ENCODE measurements around the gene EEIG2. TPM values are rescaled to one million over a fixed set of nuclear protein-coding genes. Genes with fewer than 3 reads are reported as not detected.

Gene EEIG2
- total and polyA plus RNA-seq, 2 of the 13 experiments (the other 11 are each of a cell fraction or from before 2014, with no cell fraction given) = 0.90 to 3.2 TPM

- TF ChIP-seq AHDC1 (CRISPR knock-in tag; IDR thresholded peaks at IDR 0.05; ENCODE audit: borderline replicate concordance) = no peak
- TF ChIP-seq REXO4 (CRISPR knock-in tag; IDR thresholded peaks at IDR 0.05; ENCODE audit: borderline replicate concordance) = no peak
- no peak for TF ChIP-seq ZNF501 (CRISPR knock-in tag; IDR thresholded peaks at IDR 0.05)
- TF ChIP-seq ZSCAN20 (CRISPR knock-in tag; IDR thresholded peaks at IDR 0.05; ENCODE audit: borderline replicate concordance) = no peak
- no peak for TF ChIP-seq ZNF589 (CRISPR knock-in tag; conservative IDR thresholded peaks at IDR 0.05)
- no peak for TF ChIP-seq TGIF2 (CRISPR knock-in tag; IDR thresholded peaks at IDR 0.05)
These were observed 32.1 kb upstream of the EEIG2 start (continued) for GRCh38 chr1:108527837-108528236.

- FAIRE-seq (no peak), ATAC-seq (no peak), DNase-seq (ENCODE audit: low spot score) (no peak)
- ChIA-PET CTCF (ENCODE audit: low intra/inter-chr PET ratio, low total read pairs) (no interaction called here), POLR2A (no interaction called here)
- no TSS peak for BruUV-seq (replicated peaks)
- WGBS (ENCODE audit: low lambda C conversion rate) = 52% methylated on average over 4 of the region's 4 CpGs
- Histone ChIP-seq H3K4me1 (ENCODE audit: insufficient read depth, low read length) (no peaks in the 10 kb centered on the region), H3K79me2 (ENCODE audit: insufficient read depth, low read length) (no peaks in the 10 kb centered on the region), H3K9ac (ENCODE audit: insufficient read depth, low read depth, low read length) (no peak overlapping the region), H3K4me3 (replicated peaks in 1 of 3; ENCODE audit: insufficient read depth in 1 of 3, low read depth in 2 of 3, low read length in 3 of 3) (no peak overlapping the region), H3K36me3 (replicated peaks in 1 of 2; ENCODE audit: control insufficient read depth in 1 of 2, insufficient read depth in 2 of 2, low read length in 2 of 2) (no peaks in the 10 kb centered on the region), H3K27me3 (ENCODE audit: control insufficient read depth in 1 of 2, insufficient read depth in 2 of 2, low read length in 2 of 2) (no peaks in the 10 kb centered on the region), H2AFZ (ENCODE audit: low read length) (no peak overlapping the region), H3K27ac (ENCODE audit: extremely low read length, insufficient read depth, low read length) (no peak overlapping the region), H3K9me3 (ENCODE audit: low read length) (no peaks in the 10 kb centered on the region), H3K4me2 (ENCODE audit: low read depth, low read length) (no peak overlapping the region), H4K20me1 (ENCODE audit: insufficient read depth, low read length) (no peaks in the 10 kb centered on the region)
- intact Hi-C loops (cut with micrococcal nuclease; ENCODE audit: unreplicated experiment) = no loop called here
- in situ Hi-C loops (cut with HindIII; ENCODE audit: extremely low pct_ligation_motif_present, low pct_unique_long_range_greater_than_20kb) = no loop called here
- no peak for TF ChIP-seq HNF4A (CRISPR knock-in tag; IDR thresholded peaks at IDR 0.05)
- TF ChIP-seq NFE2L2 (IDR thresholded peaks at IDR 0.05; ENCODE audit: low read length) = no peak
- TF ChIP-seq MAFG (CRISPR knock-in tag; IDR thresholded peaks at IDR 0.05) = no peak
- TF ChIP-seq ZNF317 (CRISPR knock-in tag; IDR thresholded peaks at IDR 0.05) = no peak
- TF ChIP-seq ZBTB10 (CRISPR knock-in tag; IDR thresholded peaks at IDR 0.05; ENCODE audit: borderline replicate concordance) = no peak
- no peak for TF ChIP-seq ZBTB25 (CRISPR knock-in tag; IDR thresholded peaks at IDR 0.05)
These were observed 28.5 kb upstream of the EEIG2 start for GRCh38 chr1:108531444-108531843.
